ENCODE results near the gene SHC3. TPM values are rescaled to one million over a fixed set of nuclear protein-coding genes. Genes with fewer than 3 reads are reported as not detected.

The SHC3 gene
- polyA plus RNA-seq, 1 donor from 2014 or later, result 22.9 TPM

- TF ChIP-seq, protein P1, sequence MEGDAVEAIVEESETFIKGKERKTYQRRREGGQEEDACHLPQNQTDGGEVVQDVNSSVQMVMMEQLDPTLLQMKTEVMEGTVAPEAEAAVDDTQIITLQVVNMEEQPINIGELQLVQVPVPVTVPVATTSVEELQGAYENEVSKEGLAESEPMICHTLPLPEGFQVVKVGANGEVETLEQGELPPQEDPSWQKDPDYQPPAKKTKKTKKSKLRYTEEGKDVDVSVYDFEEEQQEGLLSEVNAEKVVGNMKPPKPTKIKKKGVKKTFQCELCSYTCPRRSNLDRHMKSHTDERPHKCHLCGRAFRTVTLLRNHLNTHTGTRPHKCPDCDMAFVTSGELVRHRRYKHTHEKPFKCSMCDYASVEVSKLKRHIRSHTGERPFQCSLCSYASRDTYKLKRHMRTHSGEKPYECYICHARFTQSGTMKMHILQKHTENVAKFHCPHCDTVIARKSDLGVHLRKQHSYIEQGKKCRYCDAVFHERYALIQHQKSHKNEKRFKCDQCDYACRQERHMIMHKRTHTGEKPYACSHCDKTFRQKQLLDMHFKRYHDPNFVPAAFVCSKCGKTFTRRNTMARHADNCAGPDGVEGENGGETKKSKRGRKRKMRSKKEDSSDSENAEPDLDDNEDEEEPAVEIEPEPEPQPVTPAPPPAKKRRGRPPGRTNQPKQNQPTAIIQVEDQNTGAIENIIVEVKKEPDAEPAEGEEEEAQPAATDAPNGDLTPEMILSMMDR (IDR thresholded peaks at IDR 0.05; ENCODE audit: poor library complexity, severe bottlenecking), result no peak
- TF ChIP-seq EZH2 (IDR thresholded peaks at IDR 0.05; ENCODE audit: borderline replicate concordance, insufficient read depth, low read length, poor library complexity, severe bottlenecking) (no peak), EP300 (conservative IDR thresholded peaks at IDR 0.05; ENCODE audit: poor library complexity, severe bottlenecking) (no peak), MXI1 (conservative IDR thresholded peaks at IDR 0.05; ENCODE audit: poor library complexity, severe bottlenecking) (no peak), RAD21 (conservative IDR thresholded peaks at IDR 0.05) (no peak), POLR2AphosphoS5 (IDR thresholded peaks at IDR 0.05) (no peak), REST (IDR thresholded peaks at IDR 0.05; ENCODE audit: borderline replicate concordance) (no peak), TAF1 (IDR thresholded peaks at IDR 0.05; ENCODE audit: low read depth) (no peak), SMC3 (conservative IDR thresholded peaks at IDR 0.05; ENCODE audit: poor library complexity) (no peak)
- H3K9ac ChIP-seq (ENCODE audit: low read length), result no peak overlapping the region
These were observed 198.8 kb downstream of the SHC3 start for GRCh38 chr9:88979791-88980190.

GRCh38 chr9:88979021-88979420 lies 199.6 kb downstream of the SHC3 start:
- TF ChIP-seq RAD21 (conservative IDR thresholded peaks at IDR 0.05), result no peak
- TF ChIP-seq, protein P1 (IDR thresholded peaks at IDR 0.05; ENCODE audit: poor library complexity, severe bottlenecking), result no peak
- no peak for TF ChIP-seq MXI1 (conservative IDR thresholded peaks at IDR 0.05; ENCODE audit: poor library complexity, severe bottlenecking)
- TF ChIP-seq TAF1 (IDR thresholded peaks at IDR 0.05; ENCODE audit: low read depth), result no peak
- no peak for TF ChIP-seq REST (IDR thresholded peaks at IDR 0.05; ENCODE audit: borderline replicate concordance)
- TF ChIP-seq SMC3 (conservative IDR thresholded peaks at IDR 0.05; ENCODE audit: poor library complexity), result no peak
- TF ChIP-seq EZH2 (IDR thresholded peaks at IDR 0.05; ENCODE audit: borderline replicate concordance, insufficient read depth, low read length, poor library complexity, severe bottlenecking), result no peak
- Histone ChIP-seq H4K20me1 (ENCODE audit: insufficient read depth) (no peaks in the 10 kb centered on the region), H3K9me2 (ENCODE audit: insufficient read depth, low read length) (no peaks in the 10 kb centered on the region), H3K4me2 (ENCODE audit: low read length) (no peak overlapping the region), H2AFZ (ENCODE audit: low read depth, low read length) (no peak overlapping the region), H3K27me3 (ENCODE audit: insufficient read depth, low read depth, low read length) (no peaks in the 10 kb centered on the region), H3K36me3 (ENCODE audit: insufficient read depth, low read length) (no peaks in the 10 kb centered on the region), H3F3A (ENCODE audit: insufficient read depth, low read length, poor library complexity, severe bottlenecking) (no peaks in the 10 kb centered on the region), H3K27ac (ENCODE audit: low read length) (no peak overlapping the region), H3K9me3 (ENCODE audit: low read length) (no peaks in the 10 kb centered on the region), H3K4me3 (ENCODE audit: low read length) (no peak overlapping the region), H3K9ac (ENCODE audit: low read length) (no peak overlapping the region), H3K79me2 (replicated peaks; ENCODE audit: insufficient read depth, low read length) (no peaks in the 10 kb centered on the region)

More at GRCh38 chr9:88979791-88980190, 198.8 kb downstream of the SHC3 start:
- no peak overlapping the region for H3K27ac ChIP-seq (ENCODE audit: low read length)
- no peak overlapping the region for H3K4me2 ChIP-seq (ENCODE audit: low read length)
- H2AFZ ChIP-seq (ENCODE audit: low read depth, low read length), result no peak overlapping the region
- H3K36me3 ChIP-seq (ENCODE audit: insufficient read depth, low read length), result no peaks in the 10 kb centered on the region
- H3F3A ChIP-seq (ENCODE audit: insufficient read depth, low read length, poor library complexity, severe bottlenecking), result no peaks in the 10 kb centered on the region
- H3K9me2 ChIP-seq (ENCODE audit: insufficient read depth, low read length), result no peaks in the 10 kb centered on the region
- H4K20me1 ChIP-seq (ENCODE audit: insufficient read depth), result no peaks in the 10 kb centered on the region
- no peaks in the 10 kb centered on the region for H3K9me3 ChIP-seq (ENCODE audit: low read length)
- H3K4me3 ChIP-seq (ENCODE audit: low read length), result no peak overlapping the region
- no peaks in the 10 kb centered on the region for H3K27me3 ChIP-seq (ENCODE audit: insufficient read depth, low read depth, low read length)
- no peaks in the 10 kb centered on the region for H3K79me2 ChIP-seq (replicated peaks; ENCODE audit: insufficient read depth, low read length)

All from neural cell (in vitro differentiated cells).